ENCODE measurements around the gene APMAP.
"Not testable (repeated sequence)": the region's sequence is repeated elsewhere in the genome, so short reads cannot be mapped to it uniquely, and the experiment has no call there.

Gene APMAP

GRCh38 chr20:24929867-24930723 lies 62.5 kb downstream of the APMAP start:
- DNase-seq, result not testable (repeated sequence)

GRCh38 chr20:24929259-24929658 lies 63.3 kb downstream of the APMAP start:
- not testable (repeated sequence) for DNase-seq

- not testable (repeated sequence) for DNase-seq
These were observed 71.8 kb downstream of the APMAP start for GRCh38 chr20:24920706-24921105.

- not testable (repeated sequence) for DNase-seq
These were observed 72.9 kb downstream of the APMAP start for GRCh38 chr20:24919665-24920064.

- no peak for DNase-seq
These were observed 73.7 kb downstream of the APMAP start for GRCh38 chr20:24918579-24919566.

GRCh38 chr20:24917797-24918578 lies 74.6 kb downstream of the APMAP start:
- DNase-seq, result no peak

GRCh38 chr20:24917056-24917455 lies 75.5 kb downstream of the APMAP start:
- no peak for DNase-seq

- no peak for DNase-seq
These were observed 76.1 kb downstream of the APMAP start for GRCh38 chr20:24916412-24916811.

GRCh38 chr20:24915892-24916291 lies 76.7 kb downstream of the APMAP start:
- no peak for DNase-seq

- no peak for DNase-seq
These were observed 77.1 kb downstream of the APMAP start for GRCh38 chr20:24915440-24915839.

GRCh38 chr20:24914388-24915241 lies 77.9 kb downstream of the APMAP start:
- DNase-seq, result no peak

- DNase-seq, result no peak
These were observed 79.4 kb downstream of the APMAP start for GRCh38 chr20:24913076-24913628.

All from activated CD4-positive, alpha-beta T cell treated with anti-CD3 and anti-CD28 coated beads for 1 hour (primary cell).